ENCODE results near the gene KRT8.

GRCh38 chr12:52916216-52916615 lies 11.3 kb upstream of the KRT8 start:
- TF ChIP-seq CTCF (IDR thresholded peaks at IDR 0.05): no peak
- no peak for TF ChIP-seq EZH2 (IDR thresholded peaks at IDR 0.05; ENCODE audit: borderline replicate concordance, insufficient read depth, low read depth, low read length, poor library complexity, severe bottlenecking)
